ENCODE measurements around the gene C19orf73.
A peak's percentile ranks its signal among the peaks of the same experiment; 100 is the strongest.

C19orf73 gene

DNA sequence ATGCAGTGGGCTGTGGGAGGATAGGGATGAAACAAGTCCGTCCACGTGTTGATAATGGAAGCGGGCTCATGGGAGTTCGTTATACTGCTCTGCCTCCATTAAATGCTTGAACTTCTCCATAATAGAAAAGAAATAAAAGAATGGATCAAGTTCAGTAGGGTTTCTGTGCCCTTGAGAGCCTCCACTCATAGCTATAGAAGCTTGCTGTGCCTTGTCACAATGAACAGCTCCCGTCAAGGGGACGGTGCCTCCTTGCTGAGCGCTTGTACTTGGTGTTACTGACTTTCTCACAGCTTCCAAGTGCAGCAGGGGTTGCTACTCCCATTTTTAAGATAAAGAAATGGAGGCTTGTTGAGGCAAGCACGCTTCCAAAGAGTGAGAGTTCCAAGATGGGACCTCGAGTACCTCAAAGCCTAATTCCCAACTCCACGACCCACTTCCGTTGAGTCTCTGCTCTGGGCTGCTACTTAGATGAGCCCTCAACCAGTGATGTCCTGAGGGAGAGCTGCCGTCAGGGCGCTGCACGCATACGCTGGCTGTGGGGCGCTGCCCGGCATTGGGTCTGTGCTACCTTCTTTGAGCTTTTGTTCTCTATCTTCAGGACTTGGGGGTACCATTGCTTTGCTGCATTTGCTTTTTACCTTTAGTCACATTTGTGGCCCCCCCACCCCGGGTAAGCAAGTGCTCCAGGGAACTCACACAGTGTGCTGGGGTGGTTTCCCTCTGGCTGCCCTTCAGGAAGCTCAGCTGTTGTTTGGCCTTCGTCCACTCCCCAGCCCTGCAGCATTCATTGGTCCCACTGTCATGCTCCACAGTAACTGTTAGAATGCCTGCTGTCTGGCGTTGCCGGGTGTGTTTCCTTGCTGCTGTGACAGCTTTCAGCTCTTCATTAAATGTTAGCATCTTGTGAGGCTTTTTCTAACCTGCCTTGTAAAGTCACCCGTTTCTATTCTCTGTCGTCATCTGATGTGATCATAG, 24.1 kb downstream of the C19orf73 start:
- TF ChIP-seq, protein P1, sequence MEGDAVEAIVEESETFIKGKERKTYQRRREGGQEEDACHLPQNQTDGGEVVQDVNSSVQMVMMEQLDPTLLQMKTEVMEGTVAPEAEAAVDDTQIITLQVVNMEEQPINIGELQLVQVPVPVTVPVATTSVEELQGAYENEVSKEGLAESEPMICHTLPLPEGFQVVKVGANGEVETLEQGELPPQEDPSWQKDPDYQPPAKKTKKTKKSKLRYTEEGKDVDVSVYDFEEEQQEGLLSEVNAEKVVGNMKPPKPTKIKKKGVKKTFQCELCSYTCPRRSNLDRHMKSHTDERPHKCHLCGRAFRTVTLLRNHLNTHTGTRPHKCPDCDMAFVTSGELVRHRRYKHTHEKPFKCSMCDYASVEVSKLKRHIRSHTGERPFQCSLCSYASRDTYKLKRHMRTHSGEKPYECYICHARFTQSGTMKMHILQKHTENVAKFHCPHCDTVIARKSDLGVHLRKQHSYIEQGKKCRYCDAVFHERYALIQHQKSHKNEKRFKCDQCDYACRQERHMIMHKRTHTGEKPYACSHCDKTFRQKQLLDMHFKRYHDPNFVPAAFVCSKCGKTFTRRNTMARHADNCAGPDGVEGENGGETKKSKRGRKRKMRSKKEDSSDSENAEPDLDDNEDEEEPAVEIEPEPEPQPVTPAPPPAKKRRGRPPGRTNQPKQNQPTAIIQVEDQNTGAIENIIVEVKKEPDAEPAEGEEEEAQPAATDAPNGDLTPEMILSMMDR (IDR thresholded peaks at IDR 0.05; ENCODE audit: low read depth, low read length): no peak

GRCh38 chr19:49092686-49093085, 26.3 kb downstream of the C19orf73 start:
- no peak overlapping the region for H3K4me3 ChIP-seq (ENCODE audit: low read depth, low read length)
- TF ChIP-seq, protein P1 (IDR thresholded peaks at IDR 0.05; ENCODE audit: low read depth, low read length): no peak

More for the DNA sequence above, 24.1 kb downstream of the C19orf73 start:
- no peak overlapping the region for H3K4me3 ChIP-seq (ENCODE audit: low read depth, low read length)

- H3K4me3 ChIP-seq (ENCODE audit: low read depth, low read length): no peak overlapping the region
- TF ChIP-seq, protein P1 (IDR thresholded peaks at IDR 0.05; ENCODE audit: low read depth, low read length): no peak
Observed at GRCh38 chr19:49091391-49092038, 27.4 kb downstream of the C19orf73 start.

DNA sequence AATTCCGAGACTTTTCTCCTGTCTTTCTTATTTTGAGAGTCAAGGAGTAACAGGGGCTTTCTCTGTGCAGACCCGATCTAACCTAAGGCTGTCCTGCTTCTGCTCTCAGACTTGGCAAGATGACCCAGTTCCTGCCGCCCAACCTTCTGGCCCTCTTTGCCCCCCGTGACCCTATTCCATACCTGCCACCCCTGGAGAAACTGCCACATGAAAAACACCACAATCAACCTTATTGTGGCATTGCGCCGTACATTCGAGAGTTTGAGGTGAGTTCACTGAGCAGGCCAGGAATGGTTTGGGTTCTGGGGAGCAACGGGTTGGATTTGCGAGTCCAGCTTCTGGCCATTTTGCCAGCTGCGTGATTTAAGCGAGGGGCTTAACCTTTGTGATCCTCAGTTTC, 32.6 kb downstream of the C19orf73 start:
- TF ChIP-seq, protein P1 (IDR thresholded peaks at IDR 0.05; ENCODE audit: low read depth, low read length): no peak
- peak overlapping the region; percentile 70 for H3K4me3 ChIP-seq (ENCODE audit: low read depth, low read length)

DNA sequence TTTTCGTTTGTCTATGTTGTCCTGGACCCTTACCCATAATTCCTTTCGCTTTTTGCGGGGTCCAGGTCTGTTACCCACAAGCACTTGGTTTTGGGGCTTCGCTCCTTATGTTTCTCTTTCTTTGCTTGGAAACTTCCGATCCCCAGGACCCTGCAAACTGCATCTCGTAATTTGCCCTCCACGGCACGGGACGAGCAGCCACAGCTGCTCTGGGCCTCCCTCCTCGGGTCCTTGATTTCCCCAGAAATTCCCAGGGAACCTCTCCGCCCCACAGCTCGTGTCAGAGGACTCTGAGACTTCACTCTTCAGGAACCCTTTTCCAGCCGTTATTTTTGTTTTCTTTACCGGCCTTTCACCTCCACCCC, 33.1 kb downstream of the C19orf73 start:
- H3K4me3 ChIP-seq (ENCODE audit: low read depth, low read length): peak overlapping the region; percentile 70
- TF ChIP-seq, protein P1 (IDR thresholded peaks at IDR 0.05; ENCODE audit: low read depth, low read length): no peak

DNA sequence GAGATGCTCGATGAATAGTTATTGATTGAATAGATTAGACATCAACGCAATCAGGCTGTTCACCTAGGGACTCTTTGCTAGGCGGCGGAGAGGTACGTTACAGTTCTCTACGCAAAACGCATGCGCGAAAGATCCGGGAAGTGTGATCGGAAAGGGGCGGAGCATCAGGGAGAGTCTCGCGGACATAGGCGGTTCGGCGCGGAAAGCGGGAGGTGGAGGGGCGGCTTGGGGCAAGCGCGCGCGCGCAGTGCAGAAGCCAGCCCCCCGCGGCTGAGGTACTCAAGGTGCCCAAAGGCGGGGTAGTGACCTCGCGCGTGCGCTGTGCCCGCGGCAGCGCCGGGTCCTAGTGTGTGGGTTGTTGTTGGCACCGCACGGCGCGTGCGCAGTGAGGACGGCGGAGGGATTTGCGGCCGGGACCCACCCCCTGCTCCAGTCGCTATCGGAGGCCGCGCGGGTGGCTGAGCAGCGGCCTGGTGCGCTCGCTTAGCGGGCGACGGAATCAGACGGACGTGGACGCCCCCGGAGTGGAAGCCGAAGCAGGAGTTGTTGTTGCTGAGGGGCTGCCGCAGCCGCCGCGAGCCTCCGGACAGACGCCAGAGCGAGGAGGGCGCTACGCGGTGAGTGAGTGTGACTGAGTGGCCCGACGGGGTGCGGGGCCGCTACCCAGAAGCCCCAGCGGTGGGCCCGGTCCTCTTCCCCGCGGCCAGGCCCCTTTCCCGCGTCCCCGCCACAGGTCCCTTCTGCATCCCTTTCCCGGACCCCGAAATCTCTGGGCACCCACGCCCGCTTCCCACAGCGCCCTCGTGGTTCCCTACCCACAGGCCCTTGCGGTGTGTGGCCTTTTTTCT, 33.7 kb downstream of the C19orf73 start, which contains the start of gene SNRNP70:
Gene SNRNP70, plus strand, starts transcription at position 432 of the 848 bp plus-strand sequence. CDS start 964 bp downstream, outside the sequence.
- TF ChIP-seq, protein P1 (IDR thresholded peaks at IDR 0.05; ENCODE audit: low read depth, low read length): no peak
- H3K4me3 ChIP-seq (ENCODE audit: low read depth, low read length): peak within 1 kb of the TSS; percentile 70

Measured in WI38 (cell line).